Midbrain (tissue), 1 donor: ENCODE measurements around the gene STXBP6.

Source experiments
- DNase-seq: peaks from one replicate; lab custom pipeline; 2025; lab: John Stamatoyannopoulos, UW

The STXBP6 gene

GRCh38 chr14:24915958-24916595, 133.9 kb downstream of the STXBP6 start:
- DNase-seq = no peak

GRCh38 chr14:24915403-24915921, 134.5 kb downstream of the STXBP6 start:
- no peak for DNase-seq

GRCh38 chr14:24913746-24914145, 136.2 kb downstream of the STXBP6 start:
- no peak for DNase-seq

GRCh38 chr14:24913021-24913420, 136.9 kb downstream of the STXBP6 start:
- DNase-seq = no peak

- DNase-seq = no peak
These were observed 138.4 kb downstream of the STXBP6 start for GRCh38 chr14:24911324-24912109.

- DNase-seq = no peak
These were observed 139.4 kb downstream of the STXBP6 start for GRCh38 chr14:24910408-24910986.

- no peak for DNase-seq
These were observed 140.2 kb downstream of the STXBP6 start for GRCh38 chr14:24909523-24910302.

- DNase-seq = peak; percentile 21
These were observed 141.2 kb downstream of the STXBP6 start for GRCh38 chr14:24908592-24909236.

- no peak for DNase-seq
These were observed 145.4 kb downstream of the STXBP6 start for GRCh38 chr14:24904533-24904932.

- DNase-seq = no peak
These were observed 146.6 kb downstream of the STXBP6 start for GRCh38 chr14:24903337-24903736.

GRCh38 chr14:24900269-24901100, 149.5 kb downstream of the STXBP6 start:
- DNase-seq = peak; percentile 12

GRCh38 chr14:24897793-24898192, 152.2 kb downstream of the STXBP6 start:
- no peak for DNase-seq

- no peak for DNase-seq
These were observed 154.3 kb downstream of the STXBP6 start for GRCh38 chr14:24895622-24896021.

- DNase-seq = no peak
These were observed 154.7 kb downstream of the STXBP6 start for GRCh38 chr14:24895243-24895583.

GRCh38 chr14:24894583-24895242, 155.2 kb downstream of the STXBP6 start:
- DNase-seq = no peak

- no peak for DNase-seq
These were observed 157.4 kb downstream of the STXBP6 start for GRCh38 chr14:24892497-24893051.

- DNase-seq = no peak
These were observed 157.9 kb downstream of the STXBP6 start for GRCh38 chr14:24891987-24892496.

- no peak for DNase-seq
These were observed 159.2 kb downstream of the STXBP6 start for GRCh38 chr14:24890716-24891115.

GRCh38 chr14:24889843-24890242, 160.1 kb downstream of the STXBP6 start:
- no peak for DNase-seq

GRCh38 chr14:24888532-24888931, 161.4 kb downstream of the STXBP6 start:
- DNase-seq = no peak
